Measurements from ENCODE around the gene KCNMA1.
"Not testable (repeated sequence)": the region's sequence is repeated elsewhere in the genome, so short reads cannot be mapped to it uniquely, and the experiment has no call there.

KCNMA1 gene

DNA sequence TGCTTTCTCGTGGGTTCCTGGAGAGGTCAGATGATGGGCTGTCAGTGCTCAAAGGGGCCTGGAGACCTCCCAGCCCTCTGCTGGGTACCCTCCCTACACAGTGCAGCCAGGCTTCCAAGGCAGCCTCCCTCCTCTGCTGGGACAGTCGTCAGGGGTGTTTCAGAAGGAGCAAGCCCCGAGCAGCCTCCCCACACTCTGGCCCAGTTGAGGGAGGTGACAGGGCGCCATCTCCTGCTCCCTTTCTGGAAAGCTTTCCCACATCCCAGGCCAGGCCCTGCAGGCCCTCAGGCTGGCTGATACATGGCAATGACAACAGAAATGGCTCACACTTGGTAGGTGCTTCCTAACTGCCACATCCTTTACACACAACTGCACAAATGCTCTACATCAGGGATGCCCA, 32.1 kb downstream of the KCNMA1 start:
- no peak for DNase-seq (ENCODE audit: low read depth, low spot score)

DNA sequence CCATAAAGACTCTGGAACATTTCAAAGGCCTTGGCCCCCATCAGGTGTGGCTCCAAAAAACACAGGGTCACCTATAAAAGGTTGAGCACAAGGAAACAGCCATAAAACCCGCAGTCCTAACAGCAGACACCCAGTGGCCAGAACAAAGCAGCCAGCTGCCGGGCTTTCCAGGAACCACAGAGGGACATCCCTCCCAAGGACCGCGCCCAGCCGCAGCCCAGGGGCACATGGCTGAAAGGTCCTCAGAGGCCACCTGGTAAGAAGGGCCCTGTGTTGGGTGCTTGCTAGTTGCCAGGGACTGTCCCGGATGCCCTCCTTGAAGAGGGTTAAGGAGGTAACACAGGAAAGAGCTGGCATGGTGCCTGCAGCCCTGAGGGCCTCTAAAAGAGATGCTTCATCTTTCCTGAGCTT, 32.7 kb downstream of the KCNMA1 start:
- DNase-seq (ENCODE audit: low read depth, low spot score) = no peak

DNA sequence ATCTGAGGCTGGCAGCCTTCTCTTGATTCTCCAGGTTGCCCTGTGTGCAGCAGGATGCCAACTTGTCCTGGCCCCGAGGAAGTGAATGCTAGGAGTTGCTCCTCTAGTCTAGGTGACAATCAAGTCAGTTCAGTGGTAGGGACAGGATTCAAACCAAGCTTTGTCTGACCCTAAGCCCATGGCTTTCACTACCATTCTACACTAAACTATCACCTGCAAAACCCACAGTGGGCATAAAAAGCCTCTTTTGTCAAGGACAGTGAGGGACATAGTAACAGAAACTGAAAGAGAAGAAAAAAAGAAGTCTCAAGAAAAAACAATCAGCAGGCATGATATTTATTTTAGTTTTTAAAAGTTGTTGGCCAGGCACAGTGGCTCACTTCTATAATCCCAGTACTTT, 33.5 kb downstream of the KCNMA1 start:
- DNase-seq (ENCODE audit: low read depth, low spot score) = no peak

- no peak for DNase-seq (ENCODE audit: low read depth, low spot score)
Observed at GRCh38 chr10:77603534-77603927, 34.1 kb downstream of the KCNMA1 start.

- DNase-seq (ENCODE audit: low read depth, low spot score) = no peak
Observed at GRCh38 chr10:77602913-77603533, 34.6 kb downstream of the KCNMA1 start.

- DNase-seq (ENCODE audit: low read depth, low spot score) = no peak
Observed at GRCh38 chr10:77602231-77602912, 35.2 kb downstream of the KCNMA1 start.

- no peak for DNase-seq (ENCODE audit: low read depth, low spot score)
Observed at GRCh38 chr10:77601488-77601887, 36.1 kb downstream of the KCNMA1 start.

DNA sequence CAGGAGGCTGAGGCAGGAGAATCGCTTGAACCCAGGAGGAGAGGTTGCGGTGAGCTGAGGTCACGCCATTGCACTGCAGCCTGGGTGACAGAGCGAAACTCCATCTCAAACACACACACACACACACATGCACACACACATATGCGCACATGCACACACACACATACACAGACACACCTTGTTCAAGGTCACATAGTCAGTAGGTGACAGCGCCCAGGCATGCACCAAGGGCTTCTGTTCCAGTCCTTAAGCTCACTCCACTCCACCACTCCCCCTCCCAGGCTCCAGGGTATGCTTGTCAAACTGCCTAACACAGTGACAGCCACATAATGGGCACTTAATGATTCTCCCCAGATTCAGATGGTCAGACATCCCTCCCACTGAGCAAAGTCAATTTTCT, 37.0 kb downstream of the KCNMA1 start:
- DNase-seq (ENCODE audit: low read depth, low spot score) = no peak

GRCh38 chr10:77599651-77600050, 38.0 kb downstream of the KCNMA1 start:
- DNase-seq (ENCODE audit: low read depth, low spot score) = no peak

DNA sequence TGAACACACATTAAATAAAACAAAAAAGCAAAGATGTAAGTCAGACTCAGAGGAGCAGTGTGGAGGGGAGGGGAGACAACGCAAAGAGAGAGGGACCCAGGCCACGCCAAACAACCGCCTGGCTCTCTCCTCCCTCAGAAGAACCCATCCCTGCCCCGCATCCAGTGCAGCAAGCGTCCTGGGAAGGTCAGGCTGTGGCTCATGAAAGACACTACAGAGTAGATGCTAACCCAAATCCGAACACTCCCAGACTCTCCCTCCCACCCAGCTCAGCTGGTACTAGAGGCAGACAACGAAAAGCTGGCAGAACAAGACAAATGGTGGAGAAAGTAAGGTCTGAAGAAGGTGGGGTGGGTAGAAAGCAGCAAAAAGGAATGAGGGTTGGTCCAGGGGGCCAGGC, 39.0 kb downstream of the KCNMA1 start:
- DNase-seq (ENCODE audit: low read depth, low spot score) = no peak

DNA sequence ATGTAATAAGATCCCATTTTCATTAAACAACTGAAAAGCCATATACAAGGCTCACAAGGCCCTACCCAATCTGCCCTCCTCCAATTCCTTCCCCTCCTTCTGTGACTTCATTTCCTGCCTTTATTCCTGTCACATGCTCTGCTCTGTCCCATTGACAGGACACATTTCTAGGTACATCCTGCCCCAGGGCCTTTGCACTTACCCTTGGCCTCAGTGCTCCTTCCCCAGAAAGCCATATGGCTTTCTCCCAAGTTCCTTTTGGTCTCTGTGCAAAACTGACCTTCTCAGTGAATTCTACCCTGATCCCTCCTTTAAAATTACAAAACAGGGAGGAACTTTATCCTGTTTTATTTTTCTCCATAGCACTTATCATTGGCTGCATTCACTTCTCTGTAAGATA, 40.0 kb downstream of the KCNMA1 start:
- DNase-seq (ENCODE audit: low read depth, low spot score) = no peak

GRCh38 chr10:77594471-77594783, 43.2 kb downstream of the KCNMA1 start:
- DNase-seq (ENCODE audit: low read depth, low spot score) = no peak

- no peak for DNase-seq (ENCODE audit: low read depth, low spot score)
Observed at GRCh38 chr10:77593771-77594470, 43.7 kb downstream of the KCNMA1 start.

GRCh38 chr10:77592946-77593636, 44.5 kb downstream of the KCNMA1 start:
- peak; percentile 62 for DNase-seq (ENCODE audit: low read depth, low spot score)

DNA sequence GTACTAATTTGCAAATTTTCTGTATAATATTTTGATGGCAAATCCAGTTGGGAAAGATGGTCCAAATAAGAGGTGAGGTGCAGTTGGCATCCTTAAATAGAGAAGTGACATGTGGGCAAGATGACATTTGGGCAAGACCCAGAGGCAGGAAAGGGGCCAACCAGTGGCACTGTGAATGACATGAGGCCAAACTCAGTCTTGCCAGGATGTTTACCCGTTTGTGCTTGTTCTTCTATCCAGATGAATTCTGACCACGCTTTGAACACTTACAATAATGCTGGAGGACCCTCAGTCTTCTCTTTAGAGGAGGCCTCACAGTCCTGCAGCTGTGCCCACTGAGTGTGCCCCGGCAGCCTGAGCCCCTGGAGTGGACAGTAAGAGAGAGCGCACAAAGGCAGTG, 45.1 kb downstream of the KCNMA1 start:
- no peak for DNase-seq (ENCODE audit: low read depth, low spot score)

- DNase-seq (ENCODE audit: low read depth, low spot score) = no peak
Observed at GRCh38 chr10:77591238-77591880, 46.2 kb downstream of the KCNMA1 start.

DNA sequence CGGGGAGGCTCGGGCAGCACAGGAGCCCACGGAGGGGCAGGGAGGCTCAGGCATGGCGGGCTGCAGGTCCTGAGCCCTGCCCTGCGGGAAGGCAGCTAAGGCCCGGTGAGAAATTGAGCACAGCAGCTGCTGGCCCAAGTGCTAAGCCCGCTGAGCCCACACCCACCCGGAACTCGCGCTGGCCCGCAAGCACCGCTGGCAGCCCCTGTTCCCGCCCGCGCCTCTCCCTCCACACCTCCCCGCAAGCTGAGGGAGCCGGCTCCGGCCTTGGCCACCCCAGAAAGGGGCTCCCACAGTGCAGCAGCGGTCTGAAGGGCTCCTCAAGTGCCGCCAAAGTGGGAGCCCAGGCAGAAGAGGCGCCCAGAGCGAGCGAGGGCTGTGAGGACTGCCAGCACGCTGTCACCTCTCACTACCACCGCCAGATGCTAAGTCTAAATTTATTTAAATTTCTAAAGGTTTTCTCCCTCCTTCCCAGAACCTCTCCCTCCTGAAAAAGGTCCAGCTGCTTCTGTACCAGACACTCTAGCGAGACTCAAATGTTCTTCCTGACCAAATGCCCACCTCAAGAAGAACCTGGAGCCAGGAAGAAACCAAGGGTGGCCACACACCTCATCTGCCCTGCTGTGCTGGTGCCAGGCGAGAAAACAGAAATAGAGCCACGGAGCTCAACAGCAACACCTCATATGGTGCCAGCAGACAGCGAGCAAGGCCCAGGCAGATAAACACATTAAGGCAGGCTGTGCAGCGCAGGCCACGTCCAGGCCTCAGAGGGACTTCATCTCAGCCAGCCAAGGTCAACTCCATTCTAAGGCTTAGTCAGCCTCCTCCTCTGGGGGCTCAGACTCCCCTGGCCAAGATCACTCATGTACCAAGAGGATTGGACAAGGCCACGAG, 47.0 kb downstream of the KCNMA1 start:
- DNase-seq (ENCODE audit: low read depth, low spot score) = no peak

GRCh38 chr10:77589703-77590102, 47.9 kb downstream of the KCNMA1 start:
- DNase-seq (ENCODE audit: low read depth, low spot score) = not testable (repeated sequence)

DNA sequence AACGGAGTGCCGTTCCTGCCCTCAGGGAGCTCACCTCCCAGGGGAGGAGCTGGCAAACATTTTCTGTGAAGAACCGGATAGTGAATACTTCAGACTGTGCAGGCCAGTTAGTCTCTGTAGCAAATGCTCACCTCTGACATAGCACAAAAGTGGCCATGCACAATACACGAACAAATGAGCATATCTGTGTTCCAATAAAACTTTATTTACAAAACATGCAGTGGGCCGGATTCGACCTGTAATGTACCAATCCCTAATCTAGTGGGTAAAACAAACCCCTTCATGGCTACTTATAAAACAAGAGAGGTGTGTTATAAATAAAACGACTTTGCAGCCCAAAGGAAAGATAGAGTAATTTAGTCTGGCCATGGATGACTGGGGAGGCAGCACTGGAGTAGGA, 48.7 kb downstream of the KCNMA1 start:
- no peak for DNase-seq (ENCODE audit: low read depth, low spot score)

DNA sequence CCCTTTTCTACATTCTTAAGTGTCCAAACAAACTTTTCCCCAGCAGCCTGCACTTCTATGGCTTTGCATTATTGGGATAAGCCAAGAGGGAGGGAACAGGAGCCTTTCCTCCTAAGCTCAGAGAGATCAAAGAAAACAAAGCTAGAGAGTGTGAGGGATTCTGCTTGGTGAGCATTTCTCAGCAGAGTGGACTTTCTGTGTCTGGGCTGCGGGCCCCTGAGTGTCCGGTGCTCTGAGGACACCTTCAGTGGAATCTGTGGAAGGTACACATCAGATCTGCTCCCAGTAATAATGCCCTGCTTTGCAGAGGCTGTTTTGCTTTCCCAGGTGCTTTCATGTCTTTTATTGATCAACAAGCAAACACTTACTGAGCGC, 50.2 kb downstream of the KCNMA1 start:
- no peak for DNase-seq (ENCODE audit: low read depth, low spot score)
